Anterior cingulate cortex (tissue), 58 donors: ENCODE data around the gene MYEOV.

Experiments
- DNase-seq, 58 donors: peaks; one replicate each; lab custom pipeline; 2025; lab: John Stamatoyannopoulos, UW

MYEOV gene

DNA sequence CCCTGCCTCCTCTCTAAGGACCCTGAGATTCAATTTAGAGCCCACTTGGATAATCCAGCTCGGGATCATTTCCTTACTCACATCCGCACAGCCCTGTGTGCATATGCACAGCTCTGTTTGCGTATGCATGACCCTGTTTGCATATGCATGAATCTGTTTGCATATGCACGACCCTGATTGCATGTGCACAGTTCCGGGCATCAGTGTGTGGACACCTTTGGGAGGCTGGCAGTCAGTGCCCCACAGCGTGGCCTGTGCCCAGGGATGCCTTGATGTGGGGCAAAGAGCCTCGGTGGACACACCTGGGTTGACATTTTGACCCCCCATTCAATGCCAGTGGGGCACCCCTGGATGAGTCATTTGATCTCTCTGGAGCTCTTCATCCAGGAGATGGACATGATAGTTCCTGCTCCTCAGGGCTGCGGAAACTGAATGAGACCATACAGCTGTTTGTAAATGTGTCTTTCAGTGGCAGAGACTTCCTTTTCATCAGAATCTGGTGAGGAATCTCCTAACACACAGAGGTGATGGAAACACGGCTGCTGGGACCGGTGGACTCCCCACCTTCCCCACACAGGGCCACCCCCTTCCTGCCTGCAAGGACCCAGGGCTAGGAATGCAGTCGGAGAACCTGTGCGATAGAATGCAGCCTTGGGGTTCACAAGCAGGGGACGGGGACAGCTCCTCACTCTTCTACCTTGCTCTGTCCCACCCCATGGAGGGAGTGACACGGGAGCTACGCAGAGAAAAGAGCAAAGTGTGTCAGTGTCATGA, 41.2 kb downstream of the MYEOV start:
- DNase-seq = no peak

DNA sequence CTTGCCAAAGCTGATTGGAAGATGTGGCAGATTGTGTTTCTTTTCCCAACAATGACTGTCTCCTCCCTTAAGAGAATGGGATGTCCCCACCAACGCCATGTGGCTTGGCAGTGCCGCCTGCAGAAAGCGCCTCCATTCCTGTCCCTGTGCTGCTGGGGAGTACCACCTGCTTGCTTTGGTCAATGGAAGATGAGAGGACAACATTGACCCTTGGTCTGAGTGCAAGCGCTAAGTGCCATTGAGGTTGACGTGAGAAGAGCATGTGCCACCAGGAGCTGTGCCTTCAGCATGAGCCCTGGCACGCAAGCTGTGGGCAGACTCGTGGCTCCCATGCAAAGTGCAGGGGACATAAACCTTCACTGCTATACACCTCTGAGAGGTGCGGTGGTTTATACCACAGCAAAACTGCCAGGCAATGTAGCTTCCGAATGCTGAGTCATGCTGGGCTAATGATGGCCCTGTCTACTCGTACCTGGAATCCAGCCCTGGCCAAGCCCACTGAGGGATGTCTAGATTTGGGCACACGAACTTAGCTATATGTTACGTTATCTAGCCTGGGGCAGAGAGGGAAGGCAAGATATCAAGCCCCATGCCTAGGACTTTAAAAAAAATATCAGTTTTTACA, 41.9 kb downstream of the MYEOV start:
- DNase-seq = no peak

DNA sequence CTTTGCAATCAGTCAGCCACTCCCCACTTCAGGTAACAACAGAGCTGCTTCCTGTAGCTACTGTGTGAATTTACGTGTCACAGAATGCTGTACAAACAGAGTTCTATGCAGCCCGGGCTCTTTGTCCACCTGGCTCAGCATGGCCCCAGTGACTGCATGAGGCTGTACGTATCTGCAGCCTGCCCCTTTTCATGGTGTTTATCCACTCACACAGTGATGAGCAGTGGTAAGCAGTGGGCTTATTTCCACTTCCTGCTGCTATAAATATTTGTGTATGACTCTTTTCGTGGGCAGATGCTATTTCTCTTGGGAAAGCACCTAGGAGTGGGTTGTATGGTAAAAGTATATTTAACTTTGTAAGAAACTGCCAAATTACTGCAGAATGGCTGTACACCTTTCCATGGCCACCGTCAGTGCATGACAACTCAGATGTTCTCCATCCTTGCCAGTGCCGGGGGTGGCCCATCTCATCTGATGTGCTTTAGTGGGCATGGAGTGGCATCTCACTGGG, 43.3 kb downstream of the MYEOV start:
- DNase-seq = no peak

DNA sequence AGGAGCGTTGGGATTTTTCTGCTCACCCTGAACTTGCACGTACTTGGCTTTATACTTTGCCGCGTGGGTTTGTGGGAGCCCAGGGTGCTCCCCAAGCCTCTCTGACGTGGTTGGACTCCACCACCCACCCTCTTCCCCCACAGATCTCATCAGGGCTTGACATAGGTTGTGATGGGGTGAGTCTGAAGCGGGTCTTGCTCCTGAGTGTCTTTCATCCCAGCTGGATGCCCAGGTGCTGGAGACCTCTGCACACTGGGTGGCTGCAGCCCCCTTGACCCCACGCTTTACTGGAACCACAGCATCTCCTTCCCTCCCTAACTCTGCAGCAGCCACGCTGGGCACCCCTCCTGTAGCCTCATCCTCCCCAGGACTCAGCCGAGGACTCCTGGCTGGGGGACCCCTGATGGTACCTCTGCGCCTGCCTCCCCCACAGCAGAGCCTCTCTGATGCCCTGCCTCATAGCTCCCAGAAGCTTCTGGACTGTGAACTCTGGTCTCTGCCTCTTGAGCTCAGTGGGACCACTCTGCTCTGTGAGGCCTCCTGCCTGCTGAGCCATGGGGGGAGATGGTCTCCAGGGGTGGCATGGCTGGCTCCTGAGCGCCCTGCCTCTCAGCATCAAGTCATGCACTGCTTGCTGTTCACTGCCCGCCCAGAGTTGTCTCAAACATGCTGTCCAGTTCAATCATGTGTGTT, 45.2 kb downstream of the MYEOV start:
- DNase-seq = no peak

DNA sequence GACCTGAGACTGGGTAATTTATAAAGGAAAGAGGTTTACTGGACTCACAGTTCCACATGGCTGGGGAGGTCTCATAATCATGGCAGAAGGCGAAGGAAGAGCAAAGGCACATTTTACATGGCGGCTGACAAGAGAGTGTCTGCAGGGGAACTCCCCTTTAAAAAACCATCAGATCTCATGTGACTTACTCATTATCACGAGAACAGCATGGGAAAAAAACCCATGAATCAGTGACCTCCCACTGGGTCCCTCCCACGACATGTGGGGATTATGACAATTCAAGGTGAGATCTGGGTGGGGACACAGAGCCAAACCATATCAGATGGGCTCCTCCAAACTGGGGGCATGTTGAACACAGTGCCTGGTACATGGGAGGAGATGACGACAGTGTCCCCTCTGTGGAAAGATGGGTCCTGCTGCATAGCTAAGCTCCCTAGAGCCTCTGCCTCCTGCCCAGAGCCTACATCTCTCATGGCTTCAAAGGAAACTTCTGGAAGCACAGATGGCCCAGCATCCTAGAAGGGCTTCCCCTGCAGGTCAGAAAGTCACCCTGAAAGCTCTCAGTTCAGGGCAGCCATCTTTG, 46.1 kb downstream of the MYEOV start:
- DNase-seq = no peak

DNA sequence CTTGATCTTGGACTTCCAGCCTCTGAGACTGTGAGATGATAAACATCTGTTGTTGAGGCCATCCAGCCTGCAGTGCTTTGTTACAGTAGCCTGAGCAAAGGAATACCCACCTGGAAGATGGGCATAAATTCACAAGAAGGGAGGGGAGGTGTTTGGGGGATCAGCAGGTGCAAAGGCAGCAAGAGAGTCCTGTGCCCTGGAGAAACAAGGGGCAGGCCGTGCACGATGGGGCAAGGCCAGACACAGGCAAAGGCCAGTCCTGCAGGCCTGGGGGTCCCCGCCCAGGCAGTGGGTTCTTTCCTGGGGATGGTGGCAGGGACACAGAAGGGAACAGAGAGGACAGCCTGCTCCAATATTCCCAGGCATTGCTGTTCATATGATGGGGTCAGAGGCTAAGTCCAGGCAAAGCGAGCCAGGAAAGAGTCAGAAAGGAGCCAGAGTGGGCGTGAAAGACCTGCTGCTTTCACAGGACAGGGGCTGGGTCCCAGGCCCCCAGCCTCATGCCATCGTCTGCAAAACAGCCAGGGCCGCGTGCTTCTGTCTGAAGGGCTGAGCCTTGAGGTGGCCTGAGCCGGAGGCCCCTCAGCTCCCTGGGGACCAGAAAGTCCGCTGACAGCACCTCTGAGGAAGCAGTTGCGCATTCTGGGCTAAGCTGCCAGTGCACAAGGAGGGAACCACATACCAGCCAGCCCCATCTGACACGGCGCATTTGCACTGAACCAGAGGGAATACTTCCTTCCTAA, 48.8 kb downstream of the MYEOV start:
- no peak for DNase-seq

DNA sequence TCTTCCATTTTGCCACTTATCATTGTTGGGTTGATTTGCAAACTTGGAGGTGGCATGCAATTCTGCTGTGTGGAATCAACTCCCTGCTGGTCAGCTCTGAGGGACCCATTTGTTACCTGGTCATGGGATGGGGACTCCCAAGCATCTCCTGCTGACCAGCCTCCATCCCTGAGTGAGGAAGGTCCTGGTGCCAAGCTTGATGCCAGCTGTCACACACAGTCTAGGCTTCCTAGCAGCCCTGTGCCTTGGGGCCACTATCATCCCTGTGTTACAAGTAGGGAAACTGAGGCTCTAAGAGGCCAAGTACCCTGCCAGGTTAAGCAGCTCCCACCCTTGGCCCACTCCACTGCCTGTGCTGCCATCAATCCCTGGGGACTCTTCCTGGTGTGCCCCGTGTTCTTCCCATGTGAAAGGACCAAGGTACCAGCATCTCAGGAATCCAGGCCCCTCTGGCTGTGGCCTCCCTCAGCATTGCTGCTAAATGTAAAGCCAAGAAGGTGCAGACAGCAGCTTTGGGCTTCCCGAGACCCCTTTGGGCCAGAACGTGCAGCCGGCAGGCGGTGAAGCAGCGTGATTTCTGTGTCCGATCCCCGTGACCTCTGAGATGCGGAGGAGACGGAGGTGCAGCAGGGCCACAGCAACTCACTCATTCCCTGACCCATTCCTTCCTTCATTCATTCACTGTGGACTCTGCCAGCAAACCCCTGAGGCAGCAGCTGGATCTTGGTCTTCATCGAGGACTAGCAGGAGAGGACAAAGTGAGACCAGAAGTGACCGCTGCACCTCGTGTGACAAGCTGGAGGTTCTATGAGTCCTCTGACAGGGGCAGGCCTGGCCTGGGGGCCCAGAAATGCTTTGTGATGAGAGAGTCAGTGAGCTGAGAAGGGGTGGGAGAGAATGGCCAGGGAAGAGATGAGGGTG, 49.7 kb downstream of the MYEOV start:
- DNase-seq = no peak

DNA sequence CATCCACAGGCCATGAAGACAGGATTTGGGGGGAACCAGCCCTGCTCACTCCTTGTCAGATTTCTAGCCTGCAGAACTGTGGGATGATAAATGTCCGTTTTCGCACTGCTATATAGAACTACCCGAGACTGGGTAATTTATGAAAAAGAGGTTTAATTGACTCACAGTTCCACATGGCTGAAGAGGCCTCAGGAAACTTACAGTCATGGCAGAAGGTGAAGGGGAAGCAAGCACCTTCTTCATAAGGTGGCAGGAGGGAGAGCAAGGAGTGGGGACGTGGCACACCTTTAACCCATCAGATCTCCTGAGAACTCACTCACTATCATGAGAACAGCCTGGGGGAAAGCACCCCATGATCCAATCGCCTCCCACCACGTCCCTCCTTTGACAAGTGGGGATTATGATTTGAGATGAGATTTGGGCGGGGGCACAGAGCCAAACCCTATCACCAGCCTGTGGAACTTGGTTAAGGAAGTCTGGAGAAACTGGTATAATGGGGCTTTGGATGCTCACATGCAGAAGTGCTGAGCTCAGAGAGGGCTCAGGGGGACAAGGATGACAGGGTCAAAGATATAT, 50.7 kb downstream of the MYEOV start:
- DNase-seq = no peak
